Activated CD4-positive, alpha-beta T cell treated with anti-CD3 and anti-CD28 coated beads, Interleukin-2, amount 50 U/mL, for 16 hours (primary cell): Measurements from ENCODE around the gene PTBP2.
"Not testable (repeated sequence)": the region's sequence is repeated elsewhere in the genome, so short reads cannot be mapped to it uniquely, and the experiment has no call there.

Experiments
- DNase-seq: peaks from one replicate; pipeline ENCODE4 v3.0.0-alpha.2; 2020

The PTBP2 gene

DNA sequence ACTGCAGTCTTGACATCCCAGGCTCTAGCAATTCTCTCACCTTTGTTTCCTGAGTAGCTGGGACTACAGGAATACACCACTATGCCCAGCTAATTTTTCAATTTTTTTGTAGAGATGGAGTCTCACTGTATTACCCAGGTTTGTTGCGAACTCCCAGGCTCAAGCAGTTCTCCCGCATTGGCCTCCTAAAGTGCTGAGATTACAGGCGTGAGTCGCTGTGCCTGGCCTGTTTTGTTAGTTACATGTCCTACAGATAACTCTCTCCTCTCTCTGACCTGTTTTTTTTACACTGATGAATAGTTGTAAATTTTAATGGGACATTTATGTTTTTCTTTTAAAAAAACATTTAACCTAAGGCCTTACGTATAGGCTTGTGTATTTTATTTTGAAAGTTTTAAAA is 19.8 kb downstream of the PTBP2 start:
- DNase-seq, result no peak

DNA sequence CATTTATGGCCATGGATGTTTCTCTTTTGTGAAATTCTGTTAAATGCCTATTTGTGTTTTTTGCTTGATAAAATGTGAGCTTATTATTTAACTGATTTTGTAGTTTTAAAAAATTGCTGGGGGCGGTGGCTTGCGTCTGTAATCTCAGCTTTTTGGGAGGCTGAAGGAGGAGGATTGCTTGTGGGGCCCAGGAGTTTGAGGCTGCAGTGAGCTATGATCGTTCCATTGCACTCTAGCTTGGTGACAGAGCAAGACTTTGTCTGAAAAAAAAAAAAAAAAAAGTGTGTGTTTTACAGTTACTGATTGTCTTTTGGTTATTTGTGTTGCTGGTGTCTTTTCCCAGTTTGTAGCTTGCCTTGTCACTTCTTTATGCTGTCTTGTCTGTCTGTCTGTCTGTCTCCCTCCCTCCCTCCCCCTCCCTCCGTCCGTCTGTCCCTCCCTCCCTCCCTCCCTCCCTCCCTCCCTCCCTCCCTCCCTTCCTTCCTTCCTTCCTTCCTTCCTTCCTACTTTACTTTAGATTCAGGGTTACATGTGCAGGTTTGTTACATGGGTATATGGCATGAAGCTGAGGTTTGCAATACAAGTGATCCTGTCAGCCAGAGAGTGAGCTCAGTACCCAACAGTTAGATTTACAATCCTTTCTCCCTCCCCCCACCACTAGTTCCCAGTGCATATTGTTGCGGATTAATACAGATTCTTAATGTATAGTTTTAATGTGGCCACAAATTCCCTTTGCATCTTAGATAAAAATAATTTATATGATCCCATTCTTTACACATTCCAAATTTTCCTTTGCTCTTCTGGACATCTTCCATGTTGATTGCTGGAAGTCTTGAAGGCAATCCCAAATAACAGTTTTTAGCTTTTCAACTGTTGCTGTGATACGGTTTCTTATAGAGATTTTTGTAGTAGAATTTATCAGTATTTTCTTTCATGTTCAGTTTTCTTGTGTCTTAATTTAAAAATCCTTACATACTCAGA is 25.1 kb downstream of the PTBP2 start:
- DNase-seq, result no peak

DNA sequence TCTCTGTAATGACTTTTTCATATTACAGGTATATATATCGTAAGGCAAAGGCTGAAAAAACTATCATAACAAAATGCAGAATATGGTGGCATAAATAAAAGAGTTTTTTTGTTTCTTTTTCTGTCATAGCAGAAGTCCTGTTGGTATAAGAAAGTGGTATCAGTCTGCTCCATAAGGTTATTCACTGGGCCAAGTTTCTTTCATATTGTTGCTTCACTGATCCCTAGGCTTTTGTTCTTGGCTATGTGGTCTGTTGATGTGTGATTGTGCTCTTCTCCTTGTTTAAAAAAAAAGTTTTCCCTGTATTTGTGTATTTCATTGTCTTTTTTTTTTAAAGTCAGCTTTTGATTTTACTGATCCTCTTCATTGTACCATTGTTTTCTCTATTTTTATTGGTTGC is 26.0 kb downstream of the PTBP2 start:
- no peak for DNase-seq

DNA sequence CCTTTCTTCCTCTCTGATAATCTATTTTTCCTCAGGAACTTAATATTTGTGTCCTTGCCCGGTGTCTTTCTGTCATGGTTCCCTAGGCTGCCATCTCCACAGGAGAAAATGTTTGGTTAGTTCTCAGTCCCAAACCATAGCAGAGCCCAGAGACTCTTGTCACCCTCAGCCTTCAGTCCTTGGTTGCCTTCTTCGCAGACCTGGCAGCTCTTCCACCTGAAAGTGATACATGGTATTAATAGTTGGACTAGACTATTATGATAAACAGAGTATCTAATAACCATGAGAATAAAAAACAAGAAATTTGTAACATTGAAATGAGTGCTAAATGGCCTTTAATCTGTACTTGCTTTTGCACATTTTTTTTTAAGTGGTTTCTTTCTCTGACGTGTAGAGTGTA is 26.5 kb downstream of the PTBP2 start:
- no peak for DNase-seq

DNA sequence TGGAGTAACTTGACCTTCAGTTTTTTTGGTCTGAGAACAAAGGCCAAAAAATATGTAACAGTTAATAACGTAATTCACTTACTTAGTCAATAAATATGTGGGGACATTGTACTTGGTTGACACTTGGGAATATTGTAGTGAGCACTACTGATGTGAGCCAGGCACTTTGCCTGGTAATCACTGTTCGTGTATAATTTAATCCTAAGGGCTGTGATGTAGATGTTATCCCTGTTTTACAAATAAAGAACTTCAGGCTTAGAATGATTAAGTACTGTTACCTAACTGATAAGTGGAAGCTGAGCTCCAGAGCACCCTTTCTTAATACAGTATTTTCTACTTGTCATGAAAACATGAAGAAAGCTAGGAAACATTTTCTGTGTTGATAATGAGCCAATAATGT is 28.0 kb downstream of the PTBP2 start:
- DNase-seq, result no peak

DNA sequence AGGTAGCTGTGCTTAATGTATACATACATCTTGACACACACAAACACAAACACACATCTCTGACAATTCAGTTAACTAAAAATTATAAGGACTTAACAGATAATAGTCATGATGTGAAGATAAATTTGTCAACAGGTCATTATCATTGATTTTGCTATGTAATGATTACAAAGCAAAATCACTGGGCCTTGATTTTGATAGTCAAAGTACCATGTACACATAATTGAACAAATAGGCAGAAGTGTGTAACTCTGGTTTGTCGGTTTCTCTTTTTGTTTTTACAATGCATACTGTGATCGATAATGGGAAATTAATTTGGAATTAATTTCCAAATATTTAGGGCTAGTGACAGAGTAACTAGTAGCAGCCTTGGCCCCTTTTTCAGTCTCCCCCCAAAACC is 30.8 kb downstream of the PTBP2 start:
- no peak for DNase-seq

DNA sequence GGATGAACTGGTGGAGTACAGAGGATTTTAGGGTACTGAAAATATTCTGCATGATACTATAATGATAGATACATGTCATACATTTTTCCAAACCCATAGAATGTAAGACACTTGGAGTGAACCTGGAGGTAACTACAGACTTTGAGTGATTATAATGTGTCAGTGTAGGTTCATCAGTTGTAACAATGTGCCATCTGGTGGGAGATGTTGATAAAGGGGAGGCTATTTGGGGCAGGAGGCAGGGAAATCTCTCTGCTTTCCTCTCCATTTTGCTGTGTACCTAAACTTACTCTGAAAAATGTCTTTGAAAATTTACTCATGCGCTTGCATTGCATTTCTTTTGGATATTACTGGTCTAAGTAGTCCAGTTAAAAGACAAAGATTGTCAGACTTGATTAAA is 35.2 kb downstream of the PTBP2 start:
- no peak for DNase-seq

DNA sequence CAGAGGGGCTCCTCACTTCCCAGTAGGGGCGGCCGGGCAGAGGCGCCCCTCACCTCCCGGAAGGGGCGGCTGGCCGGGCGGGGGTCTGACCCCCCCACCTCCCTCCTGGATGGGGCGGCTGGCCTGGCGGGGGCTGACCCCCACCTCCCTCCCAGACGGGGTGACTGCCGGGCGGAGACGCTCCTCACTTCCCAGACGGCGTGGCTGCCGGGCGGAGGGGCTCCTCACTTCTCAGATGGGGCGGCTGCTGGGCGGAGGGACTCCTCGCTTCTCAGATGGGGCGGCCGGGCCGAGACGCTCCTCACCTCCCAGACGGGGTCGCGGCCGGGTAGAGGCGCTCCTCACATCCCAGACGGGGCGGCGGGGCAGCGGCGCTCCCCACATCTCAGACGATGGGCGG is 41.0 kb downstream of the PTBP2 start:
- not testable (repeated sequence) for DNase-seq

DNA sequence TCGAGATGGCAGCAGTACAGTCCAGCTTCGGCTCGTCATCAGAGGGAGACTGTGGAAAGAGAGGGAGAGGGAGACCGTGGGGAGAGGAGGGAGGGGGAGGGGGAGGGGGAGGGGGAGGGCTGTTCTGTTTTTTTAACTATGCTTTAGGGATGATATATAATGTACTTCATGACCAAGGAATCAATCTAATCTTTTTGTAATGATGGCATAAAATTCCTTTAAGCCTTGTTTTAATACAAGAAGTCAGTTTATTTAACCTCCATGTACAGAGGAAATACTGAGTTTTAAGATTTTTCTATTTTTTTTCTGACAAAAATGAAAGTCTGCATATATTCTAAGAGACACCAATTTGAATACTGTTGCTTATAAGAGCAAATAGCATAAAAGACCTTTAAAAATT is 41.9 kb downstream of the PTBP2 start:
- DNase-seq, result no peak

DNA sequence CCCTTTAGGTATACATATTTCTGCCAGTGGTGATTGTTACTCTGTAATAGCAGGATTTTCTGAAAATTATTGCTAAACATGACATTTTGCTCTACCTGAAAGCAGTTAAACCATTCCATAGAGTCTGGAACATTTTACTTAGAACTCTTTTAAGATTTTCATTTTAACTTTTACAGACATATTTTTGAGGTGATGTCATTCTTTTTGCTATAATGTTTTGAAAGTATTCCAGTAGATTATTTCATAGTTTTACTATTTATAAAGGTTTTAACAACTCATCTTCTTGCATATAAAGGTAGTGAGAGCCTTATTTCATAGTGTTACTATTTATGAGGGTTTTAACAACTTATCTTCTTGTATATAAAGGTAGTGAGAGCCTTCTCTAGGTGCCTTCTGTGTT is 42.9 kb downstream of the PTBP2 start:
- DNase-seq, result no peak

DNA sequence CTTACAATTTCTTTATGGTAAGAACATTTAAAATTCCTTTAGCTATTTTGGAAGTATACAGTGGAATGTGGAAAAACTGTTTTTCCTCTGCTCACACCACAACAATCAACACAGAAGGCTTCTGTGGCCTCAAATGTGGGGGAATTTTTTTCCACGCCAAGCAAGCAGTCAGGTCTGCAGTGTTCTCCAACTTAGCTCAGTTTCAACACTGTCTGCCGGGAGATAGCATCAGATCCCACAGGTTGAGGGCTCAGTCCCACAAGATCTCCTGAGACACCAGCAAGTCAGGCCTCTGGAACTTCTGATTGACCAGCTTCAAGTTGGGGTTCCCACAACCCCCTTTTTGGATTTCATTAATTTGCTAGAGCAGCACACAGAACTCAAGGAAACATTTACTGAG is 50.3 kb downstream of the PTBP2 start:
- DNase-seq, result no peak

DNA sequence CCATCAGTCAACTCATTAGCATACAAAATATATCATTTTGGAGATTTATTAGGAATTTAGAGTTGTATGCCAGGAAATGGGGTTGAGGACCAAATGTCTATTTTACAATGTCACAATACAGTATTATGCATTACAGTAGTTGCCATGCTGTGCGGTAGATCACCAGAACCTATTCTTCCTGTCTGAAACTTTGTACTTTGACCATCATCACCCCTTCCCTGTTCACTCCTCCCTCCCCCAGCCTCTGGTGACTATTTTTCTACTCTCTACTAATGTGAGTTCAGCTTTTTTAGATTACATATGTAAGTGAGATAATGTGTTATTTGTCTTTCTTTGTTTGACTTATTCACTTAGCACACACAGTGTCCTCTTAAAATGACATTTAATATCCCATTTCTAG is 50.8 kb downstream of the PTBP2 start:
- no peak for DNase-seq

DNA sequence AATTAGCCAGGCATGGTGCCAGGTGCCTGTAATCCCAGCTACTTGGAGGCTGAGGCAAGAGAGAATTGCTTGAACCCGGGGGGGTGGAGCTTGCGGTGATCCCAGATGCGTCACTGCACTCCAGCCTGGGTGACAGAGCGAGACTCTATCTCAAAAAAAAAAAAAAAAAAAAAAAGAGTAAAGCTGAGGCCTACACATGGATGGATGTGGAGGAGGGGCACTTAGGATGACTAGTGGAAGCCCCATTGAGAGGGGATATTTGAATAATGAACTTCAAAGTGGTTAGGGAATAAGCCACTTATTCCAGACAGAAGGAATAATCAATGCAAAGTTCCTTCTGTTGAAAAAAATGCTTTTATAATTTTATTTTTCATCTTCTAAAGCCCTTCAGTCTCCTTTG is 51.4 kb downstream of the PTBP2 start:
- DNase-seq, result no peak

DNA sequence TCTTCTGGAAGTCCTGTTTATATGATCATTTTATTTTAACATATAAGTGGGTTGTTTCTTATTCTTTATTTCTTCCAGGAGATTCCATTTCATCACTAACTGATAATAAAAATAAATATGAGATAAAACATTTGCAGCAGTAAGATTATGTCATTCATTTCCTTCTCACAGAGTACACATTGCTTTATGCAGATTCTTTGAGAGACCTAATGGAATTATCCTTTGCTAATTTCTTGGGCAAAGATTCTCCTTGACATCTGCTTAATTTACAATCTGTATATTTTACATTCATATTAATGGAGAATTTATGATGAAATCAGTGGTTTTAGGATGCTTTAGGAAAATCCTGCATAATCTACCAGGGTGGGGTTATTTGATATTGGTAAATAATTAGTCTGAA is 60.6 kb downstream of the PTBP2 start:
- DNase-seq, result no peak

DNA sequence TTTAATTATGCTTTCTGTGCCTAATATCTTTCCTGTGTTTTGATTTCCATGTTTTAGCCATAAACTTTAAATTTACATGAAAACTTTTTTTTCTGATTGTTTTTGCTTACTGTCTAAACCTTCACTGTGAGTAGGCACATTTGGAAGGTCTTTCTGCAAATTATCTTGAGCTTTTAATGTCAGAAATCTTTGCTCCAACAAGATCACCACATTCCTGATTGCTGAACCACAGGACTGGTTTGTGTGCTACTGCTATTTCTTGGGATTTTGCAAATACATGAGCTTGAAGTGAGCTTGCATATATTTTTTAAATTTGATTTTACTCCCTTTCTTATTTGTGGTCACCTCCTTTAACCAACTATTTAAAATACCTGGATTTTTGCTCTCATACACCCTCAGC is 61.3 kb downstream of the PTBP2 start:
- no peak for DNase-seq

DNA sequence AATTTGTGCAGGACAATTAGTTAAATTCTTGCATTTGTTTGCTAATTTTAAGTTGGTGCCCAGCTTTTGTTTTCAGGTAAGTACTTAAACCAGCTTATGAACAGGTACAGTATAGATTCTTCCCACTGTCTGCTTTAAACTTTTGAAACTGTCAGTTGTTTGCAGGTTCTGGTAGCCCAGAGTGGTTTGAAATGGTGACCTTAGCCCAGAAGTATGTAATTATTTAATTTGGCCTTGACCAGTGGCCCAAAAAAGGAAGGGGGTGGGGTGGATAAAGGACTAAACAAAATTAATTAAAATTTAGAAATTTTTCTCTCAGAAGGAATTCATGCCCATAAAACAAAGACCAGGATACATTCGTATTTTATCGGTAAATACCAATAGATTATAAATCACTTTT is 69.0 kb downstream of the PTBP2 start:
- no peak for DNase-seq

DNA sequence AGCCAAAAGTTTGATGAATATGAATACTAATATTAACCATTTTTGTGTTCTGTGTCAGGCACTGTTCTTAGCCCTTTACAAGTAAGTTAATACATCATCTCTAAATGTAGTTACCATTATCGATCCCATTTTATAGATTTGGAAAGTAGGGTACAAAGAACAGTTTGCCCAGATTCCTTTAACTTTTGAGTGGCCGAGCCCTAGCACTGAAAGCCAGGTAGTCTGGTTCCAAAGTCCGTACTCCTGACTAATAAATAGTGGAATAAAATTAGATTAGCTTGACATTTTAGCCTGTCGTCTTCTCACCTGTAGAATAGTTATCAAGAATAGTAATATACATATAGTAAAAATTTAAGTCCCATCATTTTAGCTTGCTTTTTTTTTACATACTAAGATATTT is 70.6 kb downstream of the PTBP2 start:
- DNase-seq, result no peak

DNA sequence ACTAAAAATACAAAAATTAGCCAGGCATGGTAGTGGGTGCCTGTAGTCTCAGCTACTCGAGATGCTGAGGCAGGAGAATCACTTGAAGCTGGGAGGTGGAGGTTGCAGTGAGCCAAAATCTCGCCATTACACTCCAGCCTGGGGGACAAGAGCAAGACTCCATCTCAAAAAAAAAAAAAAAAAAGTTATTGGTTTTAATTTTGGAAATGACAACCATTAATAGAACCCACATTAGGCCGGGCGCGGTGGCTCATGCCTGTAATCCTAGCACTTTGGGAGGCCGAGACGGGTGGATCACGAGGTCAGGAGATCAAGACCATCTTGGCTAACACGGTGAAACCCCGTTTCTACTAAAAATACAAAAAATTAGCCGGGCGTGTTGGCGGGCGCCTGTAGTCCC is 80.1 kb downstream of the PTBP2 start:
- DNase-seq, result not testable (repeated sequence)

DNA sequence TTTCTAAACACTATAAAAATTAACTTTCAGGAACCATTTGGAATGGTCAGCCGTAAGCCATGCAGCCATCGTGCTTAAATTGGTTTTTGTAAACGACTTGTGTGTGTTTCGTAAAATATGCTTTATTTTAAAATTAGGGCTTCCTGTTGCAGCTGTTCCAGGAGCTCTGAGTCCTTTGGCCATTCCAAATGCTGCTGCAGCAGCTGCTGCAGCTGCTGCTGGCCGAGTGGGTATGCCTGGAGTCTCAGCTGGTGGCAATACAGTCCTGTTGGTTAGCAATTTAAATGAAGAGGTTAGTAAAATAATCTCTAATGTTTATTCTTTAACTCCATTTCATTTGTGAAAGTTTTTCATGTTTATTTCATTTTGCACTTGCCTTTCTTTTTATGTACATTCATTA is 83.1 kb downstream of the PTBP2 start:
- no peak for DNase-seq

DNA sequence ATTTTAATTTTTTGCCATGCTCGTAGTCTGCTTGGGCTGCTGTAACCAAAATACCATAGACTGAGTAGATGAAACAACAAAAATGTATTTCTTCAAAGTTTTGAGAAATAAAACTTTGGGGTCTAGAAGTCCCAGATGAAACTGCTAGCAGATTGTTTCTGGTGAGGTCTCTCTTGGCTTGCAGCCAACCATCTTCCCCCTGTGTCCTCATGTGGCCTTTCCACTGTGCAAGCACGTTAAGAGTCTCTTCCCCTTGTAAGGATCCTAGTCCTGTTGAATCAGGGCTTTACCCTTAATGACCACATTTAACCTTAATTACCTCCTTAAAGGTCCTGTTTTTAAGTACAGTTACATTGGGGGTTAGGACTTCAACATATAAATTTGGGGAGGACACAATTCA is 86.6 kb downstream of the PTBP2 start:
- DNase-seq, result no peak

DNA sequence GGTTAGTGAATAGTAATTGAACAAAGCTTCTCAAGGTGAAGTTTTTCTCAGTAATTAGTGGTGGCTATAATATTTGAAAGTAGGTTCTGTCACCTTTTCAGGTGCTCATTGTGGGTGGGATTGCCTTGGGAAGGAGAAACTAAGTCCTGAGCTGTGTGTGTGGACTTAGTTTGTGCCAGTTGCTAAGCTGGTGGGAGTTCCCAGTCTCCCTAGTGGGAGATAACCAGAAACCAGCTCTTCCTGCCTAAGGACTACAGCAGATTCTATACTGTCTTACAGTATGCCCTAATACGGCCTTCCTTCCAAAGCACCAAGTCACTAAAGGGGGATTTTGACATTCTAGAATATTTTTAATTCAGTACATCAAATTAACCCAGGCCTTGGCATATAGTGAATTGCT is 94.3 kb downstream of the PTBP2 start:
- no peak for DNase-seq

DNA sequence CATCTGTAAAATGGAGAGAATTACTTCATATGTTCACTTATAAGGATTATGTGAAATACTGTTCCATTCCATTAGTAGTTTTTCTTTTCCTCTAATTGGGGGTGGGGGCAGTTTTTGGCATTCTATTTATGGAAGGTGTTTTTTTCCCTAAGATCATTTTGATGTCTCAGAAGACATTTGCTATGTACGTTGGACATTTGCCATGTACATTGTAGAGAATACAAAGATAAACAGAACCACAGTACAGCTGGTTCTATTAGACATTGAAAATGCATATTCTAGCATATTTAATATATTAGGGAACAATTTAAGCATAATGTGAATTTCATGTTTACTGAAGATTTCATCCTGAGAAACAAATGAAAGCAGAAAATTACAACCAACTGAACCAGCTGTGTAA is 98.5 kb downstream of the PTBP2 start:
- no peak for DNase-seq

DNA sequence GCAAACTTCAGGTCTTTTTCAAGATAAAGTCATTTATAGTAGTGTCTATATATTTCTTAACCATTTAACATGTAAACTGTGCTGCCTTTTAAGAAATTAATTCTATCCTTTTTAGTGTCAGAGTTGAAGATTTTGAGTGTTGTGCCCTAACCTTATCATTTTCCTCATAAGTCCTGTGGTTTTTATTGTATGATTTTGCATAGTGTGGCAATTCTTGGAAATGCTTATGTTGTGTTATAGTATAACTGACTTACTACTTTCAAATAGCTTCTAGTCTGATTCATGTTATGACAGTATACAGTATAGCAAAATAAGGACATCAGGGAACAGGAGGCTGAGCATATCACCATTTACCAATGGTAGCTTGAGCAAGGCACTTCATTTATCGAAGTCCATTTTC is 99.1 kb downstream of the PTBP2 start:
- peak; percentile 1 for DNase-seq

DNA sequence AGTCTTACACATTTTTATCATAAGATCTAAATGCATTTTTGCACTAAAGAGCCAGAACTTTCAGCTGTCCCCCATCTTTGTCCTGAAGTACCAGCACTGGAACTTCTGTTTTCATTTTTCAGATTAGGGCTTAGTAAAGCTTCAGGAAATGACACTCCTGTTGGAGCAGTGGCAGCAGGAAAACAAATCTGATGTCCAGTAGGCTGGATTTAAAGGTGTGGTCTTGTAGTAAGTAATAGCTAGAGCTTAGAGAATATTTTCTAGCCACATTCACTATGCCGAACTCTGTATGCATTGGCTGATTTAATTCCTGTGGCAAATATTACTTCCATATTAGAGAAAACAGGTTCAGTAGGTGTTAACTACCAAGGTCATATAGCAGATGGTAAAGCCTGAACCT is 103.6 kb downstream of the PTBP2 start:
- no peak for DNase-seq

DNA sequence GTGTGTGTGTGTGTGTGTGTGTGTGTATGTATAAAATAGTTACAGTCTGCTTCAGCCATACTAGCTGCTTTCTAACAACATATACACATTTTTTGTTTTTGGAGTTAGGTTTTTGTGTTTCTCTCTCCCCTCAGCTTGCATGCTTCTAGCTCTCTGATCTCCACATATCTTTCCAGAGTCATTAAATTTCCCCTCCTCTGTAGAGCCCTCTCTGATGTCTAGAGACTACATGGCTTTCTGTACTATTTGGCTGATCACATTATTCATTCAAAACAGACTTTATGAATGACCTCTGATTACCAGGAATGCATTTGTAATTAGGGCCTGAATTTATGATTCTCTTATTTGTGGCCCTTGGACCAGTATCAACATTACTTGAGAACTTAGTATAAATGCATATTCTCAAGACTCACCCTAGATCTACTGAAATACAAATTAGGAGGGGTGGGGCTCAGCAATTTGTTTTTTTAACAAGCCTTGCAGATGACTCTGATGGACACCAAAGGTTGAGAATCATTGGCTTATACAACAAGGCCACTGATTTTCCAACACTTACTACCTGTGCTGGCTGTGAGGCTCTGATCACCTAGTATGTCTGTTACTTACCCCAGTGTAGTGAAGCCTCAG is 104.5 kb downstream of the PTBP2 start:
- no peak for DNase-seq
